ENCODE results near the gene AGTRAP. TPM values are rescaled to one million over a fixed set of nuclear protein-coding genes. Genes with fewer than 3 reads are reported as not detected.

Gene AGTRAP
- total and polyA plus RNA-seq, 9 of the 15 experiments (the other 6 are each of a cell fraction or from before 2014, with no cell fraction given) = 26.8 to 105 (median 57.5) TPM

DNA sequence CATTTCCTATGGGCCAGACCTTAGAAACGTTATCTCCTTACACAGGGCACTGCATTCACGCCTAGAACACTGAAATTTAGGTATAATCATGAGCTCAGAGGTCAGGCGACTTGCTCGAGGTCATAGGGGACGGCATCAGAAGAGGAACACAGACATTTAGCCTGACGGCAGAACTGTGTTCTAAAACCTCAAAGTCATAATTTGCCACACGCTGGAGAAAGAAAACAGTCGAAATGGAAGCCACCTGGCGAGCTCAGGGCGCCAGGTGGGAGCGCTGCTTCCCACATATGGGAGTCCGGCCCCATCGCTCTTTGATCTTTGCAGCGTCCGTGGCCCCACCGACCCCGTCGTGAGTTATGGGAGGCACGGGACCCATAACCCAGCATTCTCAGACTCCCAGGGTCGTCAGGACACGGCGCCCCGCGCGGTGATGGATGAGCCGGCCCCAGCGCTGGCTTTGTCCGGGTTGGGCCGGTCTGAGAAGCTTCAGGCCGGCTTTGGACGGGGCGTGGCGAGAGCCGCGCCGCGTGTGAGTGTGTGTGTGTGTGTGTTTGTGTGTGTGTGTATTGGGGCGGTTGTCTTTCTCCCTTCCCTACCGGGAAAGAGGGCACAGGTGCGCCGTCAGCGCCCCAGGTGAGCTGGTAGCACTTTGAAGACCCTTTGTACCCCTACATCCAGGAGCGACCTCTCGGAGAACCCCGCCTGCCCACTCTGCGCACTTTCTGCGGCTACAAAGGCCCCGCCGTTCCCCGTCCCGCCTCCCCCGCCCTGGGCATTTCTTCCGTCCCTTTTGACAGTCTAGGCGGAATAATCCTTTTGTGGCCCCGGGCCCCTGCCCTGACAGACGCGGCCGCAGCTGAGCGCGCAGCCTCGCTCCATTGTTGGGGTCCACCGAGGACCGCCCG is 45.3 kb upstream of the AGTRAP start (continued):
- TF ChIP-seq, protein P1, sequence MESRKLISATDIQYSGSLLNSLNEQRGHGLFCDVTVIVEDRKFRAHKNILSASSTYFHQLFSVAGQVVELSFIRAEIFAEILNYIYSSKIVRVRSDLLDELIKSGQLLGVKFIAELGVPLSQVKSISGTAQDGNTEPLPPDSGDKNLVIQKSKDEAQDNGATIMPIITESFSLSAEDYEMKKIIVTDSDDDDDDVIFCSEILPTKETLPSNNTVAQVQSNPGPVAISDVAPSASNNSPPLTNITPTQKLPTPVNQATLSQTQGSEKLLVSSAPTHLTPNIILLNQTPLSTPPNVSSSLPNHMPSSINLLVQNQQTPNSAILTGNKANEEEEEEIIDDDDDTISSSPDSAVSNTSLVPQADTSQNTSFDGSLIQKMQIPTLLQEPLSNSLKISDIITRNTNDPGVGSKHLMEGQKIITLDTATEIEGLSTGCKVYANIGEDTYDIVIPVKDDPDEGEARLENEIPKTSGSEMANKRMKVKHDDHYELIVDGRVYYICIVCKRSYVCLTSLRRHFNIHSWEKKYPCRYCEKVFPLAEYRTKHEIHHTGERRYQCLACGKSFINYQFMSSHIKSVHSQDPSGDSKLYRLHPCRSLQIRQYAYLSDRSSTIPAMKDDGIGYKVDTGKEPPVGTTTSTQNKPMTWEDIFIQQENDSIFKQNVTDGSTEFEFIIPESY (CRISPR knock-in tag; IDR thresholded peaks at IDR 0.05) = peak; percentile 78
- 0 out of 4 replicates have a peak, but pooled peaks of 1 of the 2 experiments have one; percentile 18 for TF ChIP-seq KDM1A (IDR thresholded peaks at IDR 0.05)
- TF ChIP-seq, protein P2, sequence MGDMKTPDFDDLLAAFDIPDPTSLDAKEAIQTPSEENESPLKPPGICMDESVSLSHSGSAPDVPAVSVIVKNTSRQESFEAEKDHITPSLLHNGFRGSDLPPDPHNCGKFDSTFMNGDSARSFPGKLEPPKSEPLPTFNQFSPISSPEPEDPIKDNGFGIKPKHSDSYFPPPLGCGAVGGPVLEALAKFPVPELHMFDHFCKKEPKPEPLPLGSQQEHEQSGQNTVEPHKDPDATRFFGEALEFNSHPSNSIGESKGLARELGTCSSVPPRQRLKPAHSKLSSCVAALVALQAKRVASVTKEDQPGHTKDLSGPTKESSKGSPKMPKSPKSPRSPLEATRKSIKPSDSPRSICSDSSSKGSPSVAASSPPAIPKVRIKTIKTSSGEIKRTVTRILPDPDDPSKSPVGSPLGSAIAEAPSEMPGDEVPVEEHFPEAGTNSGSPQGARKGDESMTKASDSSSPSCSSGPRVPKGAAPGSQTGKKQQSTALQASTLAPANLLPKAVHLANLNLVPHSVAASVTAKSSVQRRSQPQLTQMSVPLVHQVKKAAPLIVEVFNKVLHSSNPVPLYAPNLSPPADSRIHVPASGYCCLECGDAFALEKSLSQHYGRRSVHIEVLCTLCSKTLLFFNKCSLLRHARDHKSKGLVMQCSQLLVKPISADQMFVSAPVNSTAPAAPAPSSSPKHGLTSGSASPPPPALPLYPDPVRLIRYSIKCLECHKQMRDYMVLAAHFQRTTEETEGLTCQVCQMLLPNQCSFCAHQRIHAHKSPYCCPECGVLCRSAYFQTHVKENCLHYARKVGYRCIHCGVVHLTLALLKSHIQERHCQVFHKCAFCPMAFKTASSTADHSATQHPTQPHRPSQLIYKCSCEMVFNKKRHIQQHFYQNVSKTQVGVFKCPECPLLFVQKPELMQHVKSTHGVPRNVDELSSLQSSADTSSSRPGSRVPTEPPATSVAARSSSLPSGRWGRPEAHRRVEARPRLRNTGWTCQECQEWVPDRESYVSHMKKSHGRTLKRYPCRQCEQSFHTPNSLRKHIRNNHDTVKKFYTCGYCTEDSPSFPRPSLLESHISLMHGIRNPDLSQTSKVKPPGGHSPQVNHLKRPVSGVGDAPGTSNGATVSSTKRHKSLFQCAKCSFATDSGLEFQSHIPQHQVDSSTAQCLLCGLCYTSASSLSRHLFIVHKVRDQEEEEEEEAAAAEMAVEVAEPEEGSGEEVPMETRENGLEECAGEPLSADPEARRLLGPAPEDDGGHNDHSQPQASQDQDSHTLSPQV (IDR thresholded peaks at IDR 0.05) = peak; percentile 54; the same call in 1 of the 2 replicates
